Caco-2 (cell line): ENCODE results near the gene C1RL. TPM values are rescaled to one million over a fixed set of nuclear protein-coding genes. Genes with fewer than 3 reads are reported as not detected.

ENCODE experiments used
- BruUV-seq: library from RNA; stranded (reverse); fragments of 400-500 nt; replicated peaks from 2 replicates; lab custom pipeline; 2021; lab: Mats Ljungman, UMichigan
- CTCF ChIA-PET: fragments of 300-600 bp; sonication (Branson Sonifier 250); formaldehyde crosslinking; loops from one replicate; lab custom pipeline; 2022; ENCODE audit warnings: antibody characterized with exemption; lab: Charles Lee
- POLR2A ChIA-PET: fragments of 300-600 bp; sonication (Branson Sonifier 250); formaldehyde crosslinking; loops from one replicate; lab custom pipeline; 2022; ENCODE audit warnings: antibody characterized with exemption; lab: Charles Lee
- DNase-seq, 2 experiments: peaks; one replicate each; pipeline versions ENCODE4 v3.0.0 to v3.0.0-alpha.2; 2020 to 2022
- H3K27me3 ChIP-seq: replicated peaks from 2 replicates; pipeline ENCODE4 v1.6.0; 2011; ENCODE audit warnings: low read length; ENCODE audit not compliant: control insufficient read depth, insufficient read depth
- H3K36me3 ChIP-seq: 2 replicates; pipeline ENCODE4 v1.5.1; 2011; ENCODE audit warnings: low read length; ENCODE audit not compliant: control insufficient read depth, insufficient read depth
- H3K4me1 ChIP-seq: fragments of 250-450 bp; sonication (Bioruptor Pico); 2 replicates; pipeline ENCODE4 v1.5.1; 2020; ENCODE audit warnings: mild to moderate bottlenecking
- H3K4me3 ChIP-seq: 2 replicates; pipeline ENCODE4 v1.5.1; 2011; ENCODE audit warnings: low read depth, mild to moderate bottlenecking, control low read depth, low read length
- H3K9me3 ChIP-seq: fragments of 250-450 bp; sonication (Bioruptor Pico); 2 replicates; pipeline ENCODE4 v1.5.1; 2020; ENCODE audit warnings: mild to moderate bottlenecking, moderate library complexity
- H3K27ac Mint-ChIP-seq: one replicate; pipeline ENCODE4 v1.8.0; 2022; ENCODE audit warnings: mixed read lengths; ENCODE audit not compliant: unreplicated experiment
- H3K27me3 Mint-ChIP-seq: one replicate; pipeline ENCODE4 v1.8.0; 2022; ENCODE audit warnings: mixed read lengths; ENCODE audit not compliant: insufficient read depth, unreplicated experiment
- H3K36me3 Mint-ChIP-seq: one replicate; pipeline ENCODE4 v1.8.0; 2022; ENCODE audit warnings: mild to moderate bottlenecking, mixed read lengths; ENCODE audit not compliant: insufficient read depth, unreplicated experiment
- H3K4me1 Mint-ChIP-seq: one replicate; pipeline ENCODE4 v1.8.0; 2022; ENCODE audit warnings: low read depth, mixed read lengths; ENCODE audit not compliant: unreplicated experiment
- H3K4me3 Mint-ChIP-seq: one replicate; pipeline ENCODE4 v1.8.0; 2022; ENCODE audit warnings: mild to moderate bottlenecking, moderate library complexity, mixed read lengths; ENCODE audit not compliant: unreplicated experiment
- H3K9me3 Mint-ChIP-seq: one replicate; pipeline ENCODE4 v1.8.0; 2022; ENCODE audit warnings: mixed read lengths; ENCODE audit not compliant: unreplicated experiment
- CTCF ChIP-seq, 2 experiments: fragments of 200-600 bp in 1 of 2; IDR thresholded peaks; 1 replicate in 1 of 2; 2 replicates in 1 of 2; pipeline versions ENCODE4 v1.5.1 to v1.8.0; 2011 to 2022; ENCODE audit warnings: antibody characterized with exemption in 1 of 2, control low read depth in 1 of 2, inconsistent platforms in 1 of 2, low read depth in 1 of 2, low read length in 1 of 2, mild to moderate bottlenecking in 1 of 2, moderate library complexity in 1 of 2; ENCODE audit not compliant: insufficient read depth in 1 of 2, severe bottlenecking in 1 of 2, unreplicated experiment in 1 of 2
- intact Hi-C: fragments of 100-400 bp; cut with micrococcal nuclease; formaldehyde crosslinking; loops from one replicate; pipeline ENCODE4 v1.10.0; 2022; ENCODE audit not compliant: unreplicated experiment
- total RNA-seq: library from RNA; stranded (reverse); gene quantifications from 2 replicates; pipeline ENCODE4 v1.2.3, GENCODE V29; 2022

The C1RL gene
- total RNA-seq, 1 experiment from 2014 or later: 40.2 TPM

GRCh38 chr12:7101694-7102131 is 7.3 kb downstream of the C1RL start:
- no peak overlapping the region for H3K4me3 Mint-ChIP-seq
- peak in 1 of 2 experiments; percentile 28 for DNase-seq
- H3K9me3 Mint-ChIP-seq: peaks cover 15% of the 10 kb centered on the region
- no peaks in the 10 kb centered on the region for H3K4me1 ChIP-seq
- H3K27me3 ChIP-seq: no peaks in the 10 kb centered on the region
- ChIA-PET CTCF (interaction anchor here (0.7 to 0.9 kb wide), 2 partner anchors 8 to 10 kb away, joined by 3 to 5 read pairs; no protein-coding TSS in a partner anchor), POLR2A (no interaction called here)
- H3K4me3 ChIP-seq: no peak overlapping the region
- H3K27ac Mint-ChIP-seq: no peak overlapping the region
- H3K36me3 ChIP-seq: peaks cover 6% of the 10 kb centered on the region
- peaks cover 27% of the 10 kb centered on the region for H3K36me3 Mint-ChIP-seq
- no peak for TF ChIP-seq CTCF (IDR thresholded peaks at IDR 0.05; ENCODE audit: insufficient read depth in 1 of 2, low read depth in 1 of 2, low read length in 1 of 2, severe bottlenecking in 1 of 2, unreplicated experiment in 1 of 2)
- no TSS peak for BruUV-seq
- no peaks in the 10 kb centered on the region for H3K4me1 Mint-ChIP-seq
- H3K9me3 ChIP-seq: peaks cover 14% of the 10 kb centered on the region
- H3K27me3 Mint-ChIP-seq: no peaks in the 10 kb centered on the region
- intact Hi-C loops: no loop called here

GRCh38 chr12:7101047-7101693 is 7.8 kb downstream of the C1RL start:
- Mint-ChIP-seq H3K36me3 (peaks cover 28% of the 10 kb centered on the region), H3K27me3 (no peaks in the 10 kb centered on the region), H3K9me3 (peaks cover 10% of the 10 kb centered on the region), H3K4me3 (no peak overlapping the region), H3K27ac (no peak overlapping the region), H3K4me1 (no peaks in the 10 kb centered on the region)
- Histone ChIP-seq H3K36me3 (peaks cover 6% of the 10 kb centered on the region), H3K4me1 (no peaks in the 10 kb centered on the region), H3K9me3 (peaks cover 9% of the 10 kb centered on the region), H3K27me3 (no peaks in the 10 kb centered on the region), H3K4me3 (no peak overlapping the region)
- DNase-seq: no peak
- BruUV-seq: no TSS peak
- ChIA-PET CTCF (interaction anchor here (0.7 to 0.9 kb wide), 2 partner anchors 8 to 10 kb away, joined by 3 to 5 read pairs; no protein-coding TSS in a partner anchor), POLR2A (no interaction called here)
- intact Hi-C loops: no loop called here
- TF ChIP-seq CTCF (IDR thresholded peaks at IDR 0.05; ENCODE audit: insufficient read depth in 1 of 2, low read depth in 1 of 2, low read length in 1 of 2, severe bottlenecking in 1 of 2, unreplicated experiment in 1 of 2): no peak

- no peak for TF ChIP-seq CTCF (IDR thresholded peaks at IDR 0.05; ENCODE audit: insufficient read depth in 1 of 2, low read depth in 1 of 2, low read length in 1 of 2, severe bottlenecking in 1 of 2, unreplicated experiment in 1 of 2)
- H3K4me3 ChIP-seq: no peak overlapping the region
- Mint-ChIP-seq H3K36me3 (peaks cover 24% of the 10 kb centered on the region), H3K4me1 (no peaks in the 10 kb centered on the region), H3K27me3 (no peaks in the 10 kb centered on the region), H3K9me3 (peaks cover under 1% of the 10 kb centered on the region), H3K27ac (no peak overlapping the region), H3K4me3 (no peak overlapping the region)
- CTCF ChIA-PET: no interaction called here
- no peaks in the 10 kb centered on the region for H3K9me3 ChIP-seq
- POLR2A ChIA-PET: no interaction called here
- H3K4me1 ChIP-seq: no peaks in the 10 kb centered on the region
- no peaks in the 10 kb centered on the region for H3K27me3 ChIP-seq
- intact Hi-C loops: no loop called here
- BruUV-seq: no TSS peak
- H3K36me3 ChIP-seq: peaks cover 6% of the 10 kb centered on the region
- no peak for DNase-seq
These were observed 8.8 kb downstream of the C1RL start for GRCh38 chr12:7100239-7100638.
